ENCODE results near the gene RPL27A. TPM values are rescaled to one million over a fixed set of nuclear protein-coding genes. Genes with fewer than 3 reads are reported as not detected.
A peak's percentile ranks its signal among the peaks of the same experiment; 100 is the strongest.

The RPL27A gene
- total and polyA plus RNA-seq, 8 donors: 138 to 4,507 (median 1,038) TPM

DNA sequence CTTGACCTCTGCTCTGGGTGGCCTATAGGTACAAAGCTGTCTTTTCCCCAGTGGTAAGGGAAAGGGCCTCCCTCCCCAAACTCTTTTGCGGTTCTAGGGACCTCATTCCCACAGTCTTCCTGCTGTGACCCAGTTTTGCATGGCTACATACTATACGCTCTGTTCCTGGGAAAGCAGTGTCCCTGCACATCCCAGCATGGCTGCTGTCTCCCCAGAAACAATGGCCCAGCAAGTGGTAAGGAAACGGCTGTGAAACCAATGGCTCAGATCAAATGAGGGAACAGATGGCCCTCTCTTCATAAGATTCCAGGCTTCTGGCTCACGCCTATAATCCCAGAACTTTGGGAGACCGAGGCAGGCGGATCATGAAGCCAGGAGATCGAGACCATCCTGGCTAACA is 41.1 kb downstream of the RPL27A start:
- H3K9me3 ChIP-seq: no peaks in the 10 kb centered on the region
- WGBS, 5 donors: 86 to 95% (median 93%) methylated on average over 7 of the region's 7 CpGs
- no peak overlapping the region for H3K4me3 ChIP-seq
- no peaks in the 10 kb centered on the region for H3K27me3 ChIP-seq
- peak overlapping the region; percentile 81 to 94 (median 89) for H3K27ac ChIP-seq
- H3K4me1 ChIP-seq: peaks cover 64 to 82% (median 69%) of the 10 kb centered on the region in 4 donors
- TF ChIP-seq POLR2AphosphoS5 (IDR thresholded peaks at IDR 0.05) (no peak), EP300 (IDR thresholded peaks at IDR 0.05) (no peak), POLR2A (IDR thresholded peaks at IDR 0.05) (no peak)
- TF ChIP-seq, protein P1, sequence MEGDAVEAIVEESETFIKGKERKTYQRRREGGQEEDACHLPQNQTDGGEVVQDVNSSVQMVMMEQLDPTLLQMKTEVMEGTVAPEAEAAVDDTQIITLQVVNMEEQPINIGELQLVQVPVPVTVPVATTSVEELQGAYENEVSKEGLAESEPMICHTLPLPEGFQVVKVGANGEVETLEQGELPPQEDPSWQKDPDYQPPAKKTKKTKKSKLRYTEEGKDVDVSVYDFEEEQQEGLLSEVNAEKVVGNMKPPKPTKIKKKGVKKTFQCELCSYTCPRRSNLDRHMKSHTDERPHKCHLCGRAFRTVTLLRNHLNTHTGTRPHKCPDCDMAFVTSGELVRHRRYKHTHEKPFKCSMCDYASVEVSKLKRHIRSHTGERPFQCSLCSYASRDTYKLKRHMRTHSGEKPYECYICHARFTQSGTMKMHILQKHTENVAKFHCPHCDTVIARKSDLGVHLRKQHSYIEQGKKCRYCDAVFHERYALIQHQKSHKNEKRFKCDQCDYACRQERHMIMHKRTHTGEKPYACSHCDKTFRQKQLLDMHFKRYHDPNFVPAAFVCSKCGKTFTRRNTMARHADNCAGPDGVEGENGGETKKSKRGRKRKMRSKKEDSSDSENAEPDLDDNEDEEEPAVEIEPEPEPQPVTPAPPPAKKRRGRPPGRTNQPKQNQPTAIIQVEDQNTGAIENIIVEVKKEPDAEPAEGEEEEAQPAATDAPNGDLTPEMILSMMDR (IDR thresholded peaks at IDR 0.05): no peak
- DNase-seq: no peak
- H3K36me3 ChIP-seq: peaks cover 10 to 33% (median 24%) of the 10 kb centered on the region in 4 donors
- intact Hi-C loops (cut with DNase I; ENCODE audit: low total_unique reads): no loop called here

DNA sequence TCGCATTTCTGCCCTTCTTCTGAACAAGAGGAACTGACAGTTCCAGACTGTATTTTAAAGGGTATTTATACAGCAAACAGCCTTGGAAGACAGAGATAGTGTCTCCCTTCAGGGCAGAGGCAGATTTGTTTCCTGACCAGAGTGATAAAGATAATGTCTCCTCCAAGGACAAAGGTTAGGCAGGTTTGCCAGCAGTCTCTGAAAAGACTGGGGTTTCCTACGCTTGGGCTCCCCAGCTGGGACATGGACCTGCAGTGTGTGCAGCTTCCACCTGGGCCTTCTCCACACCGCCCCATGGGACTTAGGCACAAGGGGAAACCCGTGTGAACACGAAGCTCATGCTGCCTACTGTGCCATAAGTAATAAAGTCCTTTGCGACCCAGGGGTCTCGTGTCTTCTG is 42.1 kb downstream of the RPL27A start:
- Histone ChIP-seq H3K27ac (peak overlapping the region in 4 of 5 donors; percentile 88 to 94 (median 92)), H3K27me3 (no peaks in the 10 kb centered on the region), H3K4me3 (no peak overlapping the region), H3K9me3 (no peaks in the 10 kb centered on the region), H3K36me3 (peaks cover 11 to 37% (median 29%) of the 10 kb centered on the region in 4 donors), H3K4me1 (peaks cover 55 to 82% (median 65%) of the 10 kb centered on the region in 4 donors)
- DNase-seq: no peak
- TF ChIP-seq POLR2A (IDR thresholded peaks at IDR 0.05) (no peak), POLR2AphosphoS5 (IDR thresholded peaks at IDR 0.05) (no peak), EP300 (IDR thresholded peaks at IDR 0.05) (no peak)
- TF ChIP-seq, protein P1 (IDR thresholded peaks at IDR 0.05): no peak
- intact Hi-C loops (cut with DNase I; ENCODE audit: low total_unique reads): no loop called here
- 80 to 94% (median 88%) methylated on average over 5 to 7 of the region's 7 CpGs for WGBS, 5 donors

DNA sequence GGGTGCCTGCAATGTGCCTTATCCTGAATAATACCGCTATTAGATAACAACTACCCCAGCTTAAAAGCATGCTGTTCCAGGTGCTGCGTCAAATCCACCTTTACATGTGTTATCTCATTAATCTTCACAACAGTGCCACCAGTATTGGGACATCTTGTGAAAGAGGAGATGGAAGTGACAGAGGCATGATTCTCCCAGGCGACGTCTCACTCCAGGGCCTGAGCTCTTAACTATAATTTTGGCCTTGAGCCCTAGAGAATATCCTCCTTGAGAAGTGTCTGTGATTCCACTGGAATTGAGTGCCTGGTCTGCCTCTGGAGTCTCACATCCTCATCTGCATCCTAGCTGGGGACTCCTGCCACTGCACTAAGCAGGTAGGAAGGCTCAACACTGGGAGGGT is 43.8 kb downstream of the RPL27A start:
- Histone ChIP-seq H3K4me3 (no peak overlapping the region), H3K9me3 (no peaks in the 10 kb centered on the region), H3K4me1 (peaks cover 39 to 74% (median 55%) of the 10 kb centered on the region in 4 donors), H3K27ac (peak overlapping the region in 4 of 5 donors; percentile 2 to 94 (median 75)), H3K36me3 (peaks cover 22 to 54% (median 43%) of the 10 kb centered on the region in 4 donors), H3K27me3 (no peaks in the 10 kb centered on the region)
- TF ChIP-seq POLR2AphosphoS5 (IDR thresholded peaks at IDR 0.05) (no peak), EP300 (IDR thresholded peaks at IDR 0.05) (no peak), POLR2A (IDR thresholded peaks at IDR 0.05) (no peak)
- TF ChIP-seq, protein P1 (IDR thresholded peaks at IDR 0.05): no peak
- intact Hi-C loops (cut with DNase I; ENCODE audit: low total_unique reads): no loop called here
- 80 to 86% (median 84%) methylated on average over 4 of the region's 4 CpGs for WGBS, 5 donors
- no peak for DNase-seq

DNA sequence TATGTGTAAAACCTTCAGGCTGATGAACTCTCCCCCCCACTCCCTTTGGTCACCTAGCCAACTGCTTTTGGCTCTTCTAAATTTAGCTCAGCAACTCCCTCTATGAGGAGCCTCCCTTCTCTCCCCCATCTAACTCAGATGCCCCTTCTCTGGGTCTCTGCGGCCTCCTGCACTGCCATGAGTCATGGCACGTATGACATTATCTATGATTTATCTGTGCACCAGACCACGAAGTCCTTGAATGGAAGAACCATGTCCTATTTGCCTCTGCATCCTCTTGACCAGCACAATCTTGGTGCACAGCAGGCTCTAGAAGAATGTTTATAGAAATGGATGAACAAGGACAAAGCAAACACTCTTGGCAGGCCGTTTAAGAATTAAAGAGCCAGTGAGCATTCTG is 46.0 kb downstream of the RPL27A start:
- peaks cover 37 to 74% (median 56%) of the 10 kb centered on the region in 4 donors for H3K4me1 ChIP-seq
- DNase-seq: peak in 1 of 2 donors; percentile 57
- H3K9me3 ChIP-seq: no peaks in the 10 kb centered on the region
- H3K4me3 ChIP-seq: no peak overlapping the region
- TF ChIP-seq POLR2A (IDR thresholded peaks at IDR 0.05): no peak
- TF ChIP-seq EP300 (IDR thresholded peaks at IDR 0.05): no peak
- peak in 1 of 3 donors; percentile 14 for TF ChIP-seq POLR2AphosphoS5 (IDR thresholded peaks at IDR 0.05)
- H3K27ac ChIP-seq: peak overlapping the region in 4 of 5 donors; percentile 2 to 94 (median 75)
- WGBS, 5 donors: 43 to 59% (median 50%) methylated on average over 4 of the region's 4 CpGs
- intact Hi-C loops (cut with DNase I; ENCODE audit: low total_unique reads): no loop called here
- no peaks in the 10 kb centered on the region for H3K27me3 ChIP-seq
- H3K36me3 ChIP-seq: peaks cover 22 to 54% (median 40%) of the 10 kb centered on the region in 4 donors

DNA sequence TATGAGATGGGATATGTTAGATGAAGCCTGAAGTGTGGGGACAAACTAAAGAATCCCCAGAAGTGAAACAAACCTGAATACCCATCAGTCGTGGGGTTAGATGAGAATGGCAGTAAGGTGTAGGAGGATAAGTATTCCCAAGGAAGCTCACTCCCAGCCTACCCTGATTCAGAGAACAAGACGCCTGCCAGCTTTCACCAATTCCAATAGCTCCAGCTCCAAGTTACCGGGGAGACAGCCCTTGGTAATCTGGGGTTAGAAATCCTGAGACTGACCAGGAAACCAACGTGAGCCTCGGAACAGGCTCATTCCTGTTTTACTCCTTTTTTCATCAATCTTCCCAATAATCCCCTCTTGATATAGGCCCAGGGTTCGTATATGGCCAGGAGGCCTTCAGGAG is 46.5 kb downstream of the RPL27A start:
- Histone ChIP-seq H3K36me3 (peaks cover 22 to 49% (median 40%) of the 10 kb centered on the region in 4 donors), H3K27ac (peak overlapping the region in 4 of 5 donors; percentile 2 to 94 (median 75)), H3K9me3 (no peaks in the 10 kb centered on the region), H3K4me3 (no peak overlapping the region), H3K27me3 (no peaks in the 10 kb centered on the region), H3K4me1 (peaks cover 41 to 74% (median 59%) of the 10 kb centered on the region in 4 donors)
- DNase-seq: no peak
- 73 to 86% (median 82%) methylated on average over 6 of the region's 6 CpGs for WGBS, 5 donors
- intact Hi-C loops (cut with DNase I; ENCODE audit: low total_unique reads): no loop called here
- TF ChIP-seq EP300 (IDR thresholded peaks at IDR 0.05): no peak
- TF ChIP-seq, protein P1 (IDR thresholded peaks at IDR 0.05): no peak
- no peak for TF ChIP-seq POLR2A (IDR thresholded peaks at IDR 0.05)
- TF ChIP-seq POLR2AphosphoS5 (IDR thresholded peaks at IDR 0.05): no peak
